ENCODE measurements around the gene PDE4A.

PDE4A gene

DNA sequence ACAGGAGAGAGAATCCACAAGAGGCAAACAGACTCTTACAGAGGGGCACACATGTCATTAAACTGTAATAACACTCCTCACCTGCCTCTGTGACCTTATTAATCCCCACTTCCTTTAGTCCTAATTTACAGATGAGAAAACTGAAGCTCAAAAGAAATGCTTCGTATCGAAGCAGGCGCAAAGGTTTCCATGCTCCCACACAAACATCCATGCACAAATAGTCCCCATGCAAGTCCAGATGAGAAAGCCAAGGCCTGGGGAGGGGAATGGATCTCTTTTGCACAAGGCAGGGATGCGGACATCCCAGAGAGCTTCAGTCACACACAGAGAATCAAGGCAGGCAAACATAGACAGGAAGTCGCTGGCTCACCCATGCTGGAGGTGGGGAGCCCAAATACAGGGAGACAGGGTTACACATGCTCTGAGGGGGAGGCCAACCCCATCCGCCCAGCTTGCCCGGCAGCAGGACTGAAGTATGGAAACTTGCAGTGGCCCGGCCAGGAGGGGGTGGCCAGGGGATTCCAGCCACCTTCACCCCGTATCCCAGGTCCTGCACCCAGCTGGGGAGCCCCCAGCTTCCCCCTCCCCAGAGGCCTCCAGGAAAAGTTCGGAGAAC lies 96.4 kb downstream of the PDE4A start:
- no peak for DNase-seq

GRCh38 chr19:10517361-10517759 lies 97.0 kb downstream of the PDE4A start, which contains the start of gene S1PR5:
TSS of gene S1PR5 (minus strand) at chr19:10517447. CDS start at chr19:10515011, 2,436 bp downstream.
- no peak for DNase-seq

GRCh38 chr19:10517760-10518443 lies 97.6 kb downstream of the PDE4A start:
- peak; percentile 41 for DNase-seq

DNA sequence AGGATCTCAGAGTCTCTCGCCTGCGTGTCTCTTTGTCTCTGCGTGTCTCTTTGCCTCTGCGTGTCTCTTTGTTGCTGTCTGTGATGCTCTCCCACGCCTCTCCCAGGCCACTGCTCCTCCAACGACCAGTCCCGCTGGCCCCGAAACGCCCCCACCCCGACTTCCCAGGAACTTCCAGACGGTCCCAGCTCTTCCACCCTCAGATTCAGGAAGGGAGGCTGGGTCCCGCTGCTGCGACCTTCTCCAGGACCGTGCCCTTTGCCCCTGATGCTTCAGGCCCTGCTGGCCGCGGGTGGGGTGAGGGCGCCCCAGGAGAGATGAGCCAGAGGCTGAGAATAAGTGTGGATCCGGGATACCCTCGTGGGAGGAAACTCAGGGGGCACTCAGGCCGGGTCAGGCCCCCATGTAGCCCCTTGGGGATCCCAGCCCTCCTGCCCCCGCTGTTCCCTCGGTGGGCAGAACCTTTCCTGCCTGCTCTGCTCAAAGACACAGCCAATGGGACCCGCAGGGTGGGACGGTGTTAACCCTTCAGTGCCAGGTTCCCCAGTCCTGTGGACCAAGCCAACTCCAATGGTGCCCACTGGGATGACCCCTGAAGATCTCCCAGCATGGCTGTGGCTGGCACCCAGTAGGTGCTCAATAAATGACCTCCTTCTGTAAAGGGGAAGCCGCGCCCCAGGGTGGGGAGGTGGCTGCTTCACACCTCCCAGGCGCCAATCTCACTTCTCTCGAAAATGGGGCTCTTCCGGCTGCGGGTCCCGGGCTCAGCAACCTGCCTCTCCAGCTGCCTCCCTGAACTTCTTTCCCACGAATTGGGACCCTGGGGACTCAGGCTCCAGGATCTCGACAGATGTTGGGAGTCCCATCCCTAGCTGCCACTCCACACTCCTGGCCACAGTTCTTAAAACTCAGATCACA lies 98.4 kb downstream of the PDE4A start:
- peak; percentile 43 for DNase-seq
